GM12878 (cell line): ENCODE measurements around the gene SNAI3. TPM values are rescaled to one million over a fixed set of nuclear protein-coding genes. Genes with fewer than 3 reads are reported as not detected.

Source experiments
- ATAC-seq: fragments of 200-7000 bp; cut with Tn5 transposase; 3 replicates; pipeline ENCODE4 v1.9.1; 2020; ENCODE audit warnings: mild to moderate bottlenecking, moderate library complexity
- BruUV-seq: library from RNA; stranded (reverse); fragments of 400-500 nt; replicated peaks from 2 replicates; lab custom pipeline; 2021; lab: Mats Ljungman, UMichigan
- CTCF ChIA-PET: fragments of 300-600 bp; sonication (Branson Sonifier 250); formaldehyde crosslinking; extraction: SDS; loops from one replicate; lab custom pipeline; 2021; ENCODE audit warnings: inconsistent platforms; lab: Yijun Ruan, JAX
- POLR2A ChIA-PET: fragments of 350-600 bp; formaldehyde crosslinking; extraction: SDS; loops from one replicate; lab custom pipeline; 2021; ENCODE audit warnings: inconsistent platforms; lab: Charles Lee
- RAD21 ChIA-PET: fragments of 300-600 bp; sonication (Branson Sonifier 250); formaldehyde crosslinking; loops from one replicate; lab custom pipeline; 2023; ENCODE audit warnings: antibody characterized with exemption; ENCODE audit not compliant: unreplicated experiment; lab: Charles Lee
- SMC1A ChIA-PET: fragments of 300-600 bp; sonication (Branson Sonifier 250); formaldehyde crosslinking; loops from one replicate; lab custom pipeline; 2023; ENCODE audit not compliant: unreplicated experiment, uncharacterized antibody; lab: Charles Lee
- DNase-seq: peaks from one replicate; pipeline ENCODE4 v3.0.0-alpha.2; 2011; ENCODE audit warnings: low read depth, low spot score
- FAIRE-seq: peaks from 3 replicates; lab custom pipeline; 2011; peaks lifted over from hg19 to GRCh38; lab: Jason Lieb, UNC
- H2AFZ ChIP-seq: 2 replicates; pipeline ENCODE4 v1.6.0; 2011; ENCODE audit warnings: low read depth, low read length, control low read depth; ENCODE audit not compliant: control insufficient read depth
- H3K27ac ChIP-seq: 2 replicates; pipeline ENCODE4 v1.5.1; 2011; ENCODE audit warnings: control low read depth; ENCODE audit not compliant: control insufficient read depth, insufficient read depth
- H3K27me3 ChIP-seq, 2 experiments: replicated peaks in 1 of 2; 2 replicates each; pipeline versions ENCODE4 v1.6.0 to v1.6.1; 2011; ENCODE audit warnings: low read length in 1 of 2; ENCODE audit not compliant: control insufficient read depth in 2 of 2, insufficient read depth in 2 of 2
- H3K36me3 ChIP-seq, 2 experiments: 2 replicates each; pipeline ENCODE4 v1.5.1; 2011; ENCODE audit warnings: low read length in 1 of 2; ENCODE audit not compliant: control insufficient read depth in 2 of 2, insufficient read depth in 2 of 2
- H3K4me1 ChIP-seq: 2 replicates; pipeline ENCODE4 v1.6.1; 2011; ENCODE audit warnings: mild to moderate bottlenecking, low read length, moderate library complexity, mixed read lengths; ENCODE audit not compliant: control insufficient read depth, insufficient read depth
- H3K4me2 ChIP-seq: 2 replicates; pipeline ENCODE4 v1.6.0; 2011; ENCODE audit warnings: control low read depth; ENCODE audit not compliant: control insufficient read depth, insufficient read depth
- H3K4me3 ChIP-seq: fragments of 200-600 bp; sonication (generic); 2 replicates; pipeline ENCODE4 v1.5.1; 2016
- H3K79me2 ChIP-seq: 2 replicates; pipeline ENCODE4 v1.6.0; 2011; ENCODE audit warnings: low read length; ENCODE audit not compliant: control insufficient read depth, insufficient read depth
- H3K9ac ChIP-seq: 2 replicates; pipeline ENCODE4 v1.8.0; 2011; ENCODE audit warnings: low read length, control low read depth, mixed read lengths; ENCODE audit not compliant: control insufficient read depth, insufficient read depth
- H3K9me3 ChIP-seq: replicated peaks from 3 replicates; pipeline ENCODE4 v1.5.1; 2011; ENCODE audit warnings: mild to moderate bottlenecking, low read length; ENCODE audit not compliant: control insufficient read depth, insufficient read depth
- H4K20me1 ChIP-seq: 2 replicates; pipeline ENCODE4 v1.6.0; 2011; ENCODE audit not compliant: control insufficient read depth, insufficient read depth
- IKZF1 ChIP-seq: fragments of 450-650 bp; conservative IDR thresholded peaks from 2 replicates; pipeline ENCODE4 v1.6.1; 2017; ENCODE audit warnings: antibody characterized with exemption, mild to moderate bottlenecking
- SMARCA5 ChIP-seq: fragments of 450-650 bp; IDR thresholded peaks from 2 replicates; pipeline ENCODE4 v1.6.1; 2017; ENCODE audit warnings: mild to moderate bottlenecking
- ZNF217 ChIP-seq: fragments of 450-650 bp; IDR thresholded peaks from 2 replicates; pipeline ENCODE4 v1.6.1; 2017; ENCODE audit warnings: antibody characterized with exemption, mild to moderate bottlenecking
- WGBS: methylation state at CpG from one replicate; pipeline ENCODE4 v1.1.6; 2016; ENCODE audit warnings: low lambda C conversion rate; ENCODE audit not compliant: insufficient replicate concordance, insufficient coverage; ENCODE audit errors: missing lambda C conversion rate; 5-methylcytosine and 5-hydroxymethylcytosine counted together
- in situ Hi-C: fragments of 300-500 bp; cut with MboI; formaldehyde crosslinking; loops from 9 replicates; pipeline ENCODE4 v1.14.3; 2018; ENCODE audit warnings: mixed read lengths
- intact Hi-C: fragments of 100-400 bp; cut with micrococcal nuclease; formaldehyde crosslinking; loops from one replicate; pipeline ENCODE4 v1.14.2; 2022; ENCODE audit not compliant: unreplicated experiment
- polyA plus RNA-seq, 11 experiments: library from polyadenylated mRNA; depleted of rRNA in 4 of 11; unstranded in 6 of 11; stranded (reverse) in 5 of 11; fragments of >200 nt; fragmentation: Nextera tagmentation in 4 of 11; fragmentation: Illumina TruSeq in 1 of 11; extraction: Ambion mirVana in 4 of 11; extraction: Trizol in 1 of 11; gene quantifications; 1 replicate in 1 of 11; 2 replicates in 10 of 11; pipeline versions ENCODE4 v1.2.1 to v1.2.3, GENCODE V29; 2011 to 2016; ENCODE audit warnings: inconsistent platforms in 2 of 11, missing spikeins in 2 of 11, low read depth in 1 of 11
- total RNA-seq, 4 experiments: library from RNA; depleted of rRNA in 3 of 4; stranded (reverse); fragments of >200 nt in 3 of 4; fragmentation: Illumina TruSeq in 1 of 4; extraction: Trizol in 1 of 4; gene quantifications; 2 replicates each; pipeline versions ENCODE4 v1.2.1 to v1.2.3, GENCODE V29; 2013 to 2021

SNAI3 gene
- total and polyA plus RNA-seq, 10 of the 15 experiments (the other 5 are each of a cell fraction or from before 2014, with no cell fraction given) = 0.21 to 7.4 (median 3.0) TPM

- no TSS peak for BruUV-seq
- 16% methylated on average over 28 of the region's 28 CpGs for WGBS
- ATAC-seq (no peak), FAIRE-seq (no peak), DNase-seq (no peak)
- Histone ChIP-seq H3K4me1 (peaks cover 31% of the 10 kb centered on the region), H3K4me3 (peak overlapping the region; percentile 95), H3K4me2 (peak overlapping the region; percentile 99), H3K9ac (no peak overlapping the region; the same call in 1 of the 2 replicates), H3K27ac (no peak overlapping the region), H3K79me2 (no peaks in the 10 kb centered on the region), H3K36me3 (peaks cover 0 to 14% of the 10 kb centered on the region in 2 experiments; a peak in 2 of 4 replicates), H3K9me3 (no peaks in the 10 kb centered on the region; the same call in 2 of the 3 replicates), H3K27me3 (peaks cover 10 to 16% of the 10 kb centered on the region in 2 experiments), H4K20me1 (no peaks in the 10 kb centered on the region; the same call in 1 of the 2 replicates), H2AFZ (peak overlapping the region; percentile 80; the same call in 1 of the 2 replicates)
- RAD21 ChIA-PET = interaction anchor here (1.2 kb wide), 1 partner anchor 45 kb away, joined by 4 read pairs; no protein-coding TSS in a partner anchor
- POLR2A ChIA-PET = no interaction called here
- TF ChIP-seq ZNF217 = no peak
- 0 out of 2 replicates have a peak, but pooled peaks have one; percentile 16 for TF ChIP-seq IKZF1
- peak; percentile 46; the same call in 1 of the 2 replicates for TF ChIP-seq SMARCA5
- intact Hi-C loops (no loop called here), in situ Hi-C loops (no loop called here)
- SMC1A ChIA-PET = interaction anchor here (1.1 kb wide), 1 partner anchor 44 kb away, joined by 3 read pairs; no protein-coding TSS in a partner anchor
- CTCF ChIA-PET = no interaction called here
Observed at GRCh38 chr16:88634994-88635670, 51.2 kb downstream of the SNAI3 start.
